Activated naive CD4-positive, alpha-beta T cell treated with anti-CD3 and anti-CD28 coated beads, Interleukin-2, amount 50 U/mL, for 24 hours (primary cell): Measurements from ENCODE around the gene TMEM271.

Experiments used
- H3K27ac Mint-ChIP-seq: one replicate; pipeline ENCODE4 v1.8.0; 2021; ENCODE audit warnings: mild to moderate bottlenecking, mixed read lengths
- H3K27me3 Mint-ChIP-seq: one replicate; pipeline ENCODE4 v1.8.0; 2021; ENCODE audit warnings: mixed read lengths
- H3K36me3 Mint-ChIP-seq: one replicate; pipeline ENCODE4 v1.8.0; 2021; ENCODE audit warnings: mixed read lengths
- H3K4me1 Mint-ChIP-seq: one replicate; pipeline ENCODE4 v1.8.0; 2021; ENCODE audit warnings: mixed read lengths
- H3K4me3 Mint-ChIP-seq: one replicate; pipeline ENCODE4 v1.8.0; 2021; ENCODE audit warnings: mild to moderate bottlenecking, mixed read lengths
- H3K9me3 Mint-ChIP-seq: one replicate; pipeline ENCODE4 v1.8.0; 2021; ENCODE audit warnings: mixed read lengths

TMEM271 gene

DNA sequence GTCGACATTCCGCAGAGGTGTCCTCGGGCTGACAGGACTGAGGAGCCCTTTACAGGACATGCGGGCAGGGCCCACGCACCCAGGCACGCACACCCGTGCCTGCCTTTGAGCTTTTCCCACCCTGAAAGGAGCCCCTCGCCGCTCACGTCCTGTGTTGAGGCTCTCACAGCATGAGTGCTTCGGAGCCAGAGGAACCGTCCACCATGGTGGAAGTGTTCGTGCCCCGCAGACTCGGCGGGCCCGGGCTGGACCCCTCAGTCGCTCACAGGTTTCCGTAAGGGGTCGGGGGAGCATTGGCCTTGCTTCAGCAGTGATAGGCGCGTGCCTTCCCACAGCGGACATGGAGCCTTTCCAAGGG, 40.2 kb downstream of the TMEM271 start:
- H3K27ac Mint-ChIP-seq, result no peak overlapping the region
- H3K4me3 Mint-ChIP-seq, result no peak overlapping the region
- H3K9me3 Mint-ChIP-seq, result no peaks in the 10 kb centered on the region
- H3K36me3 Mint-ChIP-seq, result peaks cover 31% of the 10 kb centered on the region
- H3K4me1 Mint-ChIP-seq, result no peaks in the 10 kb centered on the region
- H3K27me3 Mint-ChIP-seq, result no peaks in the 10 kb centered on the region

DNA sequence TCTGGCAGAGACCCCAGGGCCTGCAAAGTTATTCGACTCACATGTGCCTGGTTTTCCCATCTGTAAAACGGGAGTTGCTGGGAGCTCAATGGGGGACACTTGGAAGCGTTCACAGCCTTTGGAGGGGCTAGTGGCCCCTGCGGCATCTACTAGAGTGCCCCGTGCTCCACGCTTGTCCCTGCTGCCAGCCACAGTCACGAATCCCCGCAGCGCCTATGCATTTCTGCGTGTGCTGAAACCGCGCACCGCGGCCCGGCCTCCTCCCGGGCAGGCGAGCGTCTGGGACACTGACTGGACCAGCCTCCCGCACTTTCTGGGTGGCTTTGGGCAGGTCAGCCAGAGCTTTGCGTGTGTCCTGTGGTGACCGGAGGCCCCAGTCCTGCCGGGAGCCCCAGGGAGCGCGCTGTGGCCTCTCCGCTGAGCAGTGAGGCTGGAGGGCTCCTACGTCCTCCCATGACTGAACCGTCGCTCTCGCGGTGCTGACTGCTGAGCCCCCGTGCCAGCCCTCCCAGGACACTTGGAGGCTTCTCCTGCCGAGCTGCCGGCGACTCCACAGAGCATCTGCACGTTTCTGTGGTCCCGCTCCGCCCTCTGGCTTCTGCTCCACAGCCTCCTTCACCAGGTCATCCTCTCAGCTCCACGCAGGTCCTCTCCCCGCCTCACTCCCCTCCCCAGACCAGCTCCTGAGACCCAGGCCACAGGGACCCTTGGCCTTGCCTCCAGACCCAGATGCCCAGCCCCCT, 40.7 kb downstream of the TMEM271 start:
- H3K4me1 Mint-ChIP-seq, result no peaks in the 10 kb centered on the region
- H3K9me3 Mint-ChIP-seq, result no peaks in the 10 kb centered on the region
- peaks cover 33% of the 10 kb centered on the region for H3K36me3 Mint-ChIP-seq
- no peak overlapping the region for H3K27ac Mint-ChIP-seq
- no peak overlapping the region for H3K4me3 Mint-ChIP-seq
- H3K27me3 Mint-ChIP-seq, result no peaks in the 10 kb centered on the region

DNA sequence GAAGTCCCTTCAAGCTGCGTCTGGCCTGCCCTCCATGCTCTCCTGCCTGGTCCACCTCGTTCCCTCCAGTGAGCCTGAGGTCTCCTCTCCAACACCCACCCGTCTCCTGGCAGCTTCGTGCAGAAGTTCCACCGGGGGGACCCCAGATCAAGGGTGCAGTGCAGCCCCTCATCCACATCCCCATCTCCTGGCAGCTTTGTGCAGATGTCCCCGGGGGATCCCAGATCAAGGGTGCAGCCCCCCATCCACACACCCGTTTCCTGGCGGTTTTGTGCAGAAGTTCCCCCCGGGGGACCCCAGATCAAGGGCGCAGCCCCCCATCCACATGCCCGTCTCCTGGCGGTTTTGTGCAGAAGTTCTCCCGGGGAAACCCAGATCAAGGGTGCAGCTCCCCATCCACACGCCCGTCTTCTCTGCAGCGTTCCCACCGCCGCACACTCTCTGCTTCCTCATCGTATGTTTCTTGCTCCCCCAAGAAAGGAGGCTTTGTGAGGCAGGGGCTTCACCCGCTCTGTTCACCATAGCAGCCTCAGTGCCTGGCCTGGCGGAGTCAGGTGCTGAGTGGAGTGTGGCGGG, 41.4 kb downstream of the TMEM271 start:
- Mint-ChIP-seq H3K4me3 (no peak overlapping the region), H3K27ac (no peak overlapping the region), H3K4me1 (no peaks in the 10 kb centered on the region), H3K36me3 (peaks cover 37% of the 10 kb centered on the region), H3K27me3 (no peaks in the 10 kb centered on the region), H3K9me3 (no peaks in the 10 kb centered on the region)

DNA sequence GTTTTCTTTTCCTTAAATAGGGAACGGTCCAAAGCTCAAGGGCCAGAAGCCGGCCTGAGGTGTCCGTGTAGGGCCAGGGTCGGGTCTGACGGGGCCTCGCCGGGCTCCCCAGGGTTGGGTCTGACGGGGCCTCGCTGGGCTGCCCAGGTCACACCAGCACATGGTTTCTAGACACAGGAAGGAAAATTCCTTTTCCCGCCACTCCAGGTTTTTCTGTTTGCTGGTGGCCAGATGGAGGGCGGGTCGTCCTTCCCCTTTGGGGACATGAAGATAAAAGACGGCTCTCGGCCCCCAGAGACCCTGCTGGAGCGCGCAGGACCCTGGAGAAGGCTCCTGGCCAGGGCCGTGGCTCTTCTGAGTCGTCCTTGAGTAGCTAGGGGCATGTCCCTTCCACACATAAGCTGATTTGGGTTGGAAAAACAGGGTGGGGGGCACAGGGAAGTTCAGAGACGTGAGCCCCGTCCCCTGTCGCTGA, 42.0 kb downstream of the TMEM271 start:
- H3K4me1 Mint-ChIP-seq, result no peaks in the 10 kb centered on the region
- H3K36me3 Mint-ChIP-seq, result peaks cover 36% of the 10 kb centered on the region
- H3K27ac Mint-ChIP-seq, result no peak overlapping the region
- no peaks in the 10 kb centered on the region for H3K9me3 Mint-ChIP-seq
- H3K4me3 Mint-ChIP-seq, result no peak overlapping the region
- H3K27me3 Mint-ChIP-seq, result no peaks in the 10 kb centered on the region

DNA sequence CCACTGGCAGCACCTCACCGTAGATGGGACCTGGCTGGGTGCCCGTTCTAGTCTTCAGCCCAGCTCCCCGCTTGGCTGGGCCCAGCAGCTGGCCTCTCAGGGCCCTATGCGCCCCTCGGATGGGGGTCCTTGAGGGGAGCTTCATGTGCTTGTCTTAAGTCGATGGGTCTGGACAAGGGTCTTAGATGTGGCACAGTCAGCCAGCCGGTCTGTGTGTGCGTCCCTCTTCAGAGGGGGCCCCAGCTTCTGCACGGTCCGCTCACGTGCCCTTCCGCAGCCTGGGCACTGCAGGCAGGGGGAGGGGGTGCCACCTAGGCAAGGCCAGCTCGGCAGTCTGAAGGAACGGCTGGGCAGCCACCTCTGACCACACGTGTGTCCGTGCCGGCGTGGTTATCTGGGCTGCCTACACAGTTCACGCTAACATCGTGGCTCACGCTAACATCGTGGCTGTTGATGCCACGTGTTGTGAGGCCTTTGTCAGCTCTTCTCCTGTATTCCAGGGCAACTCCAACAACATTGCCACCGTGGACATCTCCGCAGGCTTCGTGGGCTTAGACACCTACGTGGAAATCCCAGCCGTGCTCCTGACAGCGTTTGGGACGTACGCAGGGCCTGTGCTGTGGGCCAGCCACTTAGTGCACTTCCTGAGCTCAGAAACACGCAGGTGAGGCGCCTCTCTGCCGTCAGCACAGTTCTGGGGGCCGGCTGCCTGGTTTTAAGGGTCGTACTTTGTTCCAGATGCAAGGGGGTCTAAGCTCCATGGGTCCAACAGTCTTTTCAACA, 42.6 kb downstream of the TMEM271 start:
- Mint-ChIP-seq H3K27ac (no peak overlapping the region), H3K27me3 (no peaks in the 10 kb centered on the region), H3K4me3 (no peak overlapping the region), H3K4me1 (no peaks in the 10 kb centered on the region), H3K9me3 (no peaks in the 10 kb centered on the region), H3K36me3 (peaks cover 34% of the 10 kb centered on the region)

DNA sequence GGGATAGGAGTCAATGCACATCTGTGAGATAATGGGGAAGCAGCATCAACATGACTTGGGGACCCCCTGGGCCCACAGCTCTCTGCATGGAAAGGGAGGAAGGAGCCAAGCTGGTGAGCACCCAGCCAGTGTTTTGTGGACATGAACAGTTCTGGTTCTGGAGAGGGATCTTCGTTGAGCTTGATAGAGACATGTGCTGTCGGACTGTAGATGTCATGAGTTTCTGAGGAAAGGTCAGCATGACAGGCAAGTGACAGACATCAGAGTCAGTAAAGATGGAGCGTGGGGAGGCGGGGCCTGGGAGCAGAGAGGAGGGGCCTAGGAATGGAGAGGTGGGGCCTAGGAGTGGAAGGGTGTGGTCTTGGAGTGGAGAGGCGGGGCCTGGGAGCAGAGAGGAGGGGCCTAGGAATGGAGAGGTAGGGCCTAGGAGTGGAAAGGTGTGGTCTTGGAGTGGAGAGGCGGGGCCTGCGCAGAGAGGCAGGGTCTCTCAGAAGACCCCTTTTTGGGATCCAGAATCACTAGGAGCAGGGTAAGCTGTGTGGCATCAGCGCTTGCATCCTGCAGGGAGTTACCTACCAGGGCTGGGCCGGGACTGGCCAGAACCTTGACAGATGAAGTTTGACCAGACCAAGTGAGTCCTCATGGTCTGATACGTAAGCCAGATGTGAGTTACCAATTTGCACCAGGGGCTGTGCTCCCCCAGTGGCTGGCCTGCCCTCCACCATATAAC, 43.3 kb downstream of the TMEM271 start:
- Mint-ChIP-seq H3K36me3 (peaks cover 30% of the 10 kb centered on the region), H3K9me3 (no peaks in the 10 kb centered on the region), H3K27me3 (no peaks in the 10 kb centered on the region)

DNA sequence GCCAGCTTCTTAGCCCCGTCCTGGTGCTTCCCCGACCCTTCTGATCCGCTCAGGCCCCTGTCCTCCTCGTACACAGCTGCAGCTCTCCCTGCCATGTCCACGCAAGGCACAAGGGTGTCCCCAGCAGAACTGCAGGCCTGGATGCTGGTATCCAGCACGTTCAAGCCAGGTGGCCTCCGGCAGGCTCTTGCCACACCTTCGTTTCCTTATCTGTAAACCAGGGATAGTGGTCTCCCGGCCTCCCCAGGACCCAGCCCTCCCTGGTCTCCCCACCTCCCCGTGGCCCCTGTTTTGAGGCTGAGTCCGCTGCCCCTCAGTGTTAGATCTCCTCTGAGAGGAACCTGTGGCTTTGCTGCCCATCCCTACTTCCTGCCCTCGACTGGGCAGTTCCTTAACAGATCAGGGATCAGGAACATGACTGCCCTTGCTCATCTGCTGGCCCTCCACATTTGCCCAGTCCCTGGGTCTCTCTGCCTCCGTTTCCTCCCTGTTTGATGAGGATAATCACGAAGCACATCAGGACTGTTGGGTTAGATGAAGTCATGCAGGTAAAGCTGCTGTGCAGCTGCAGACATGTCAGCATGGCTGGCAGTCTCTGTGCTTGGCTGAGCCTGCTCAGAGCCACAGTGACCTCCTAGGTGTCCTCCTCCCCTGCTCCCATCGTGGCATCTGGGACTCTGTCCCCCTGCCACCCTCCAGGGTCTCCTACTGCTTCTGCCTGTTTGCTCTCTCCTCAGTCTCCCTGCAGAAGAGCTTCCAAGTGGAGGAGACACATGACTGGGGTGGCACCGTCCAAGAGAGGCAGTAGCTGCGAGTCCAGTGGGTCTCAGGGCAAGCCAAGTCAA, 44.2 kb downstream of the TMEM271 start:
- peaks cover 30% of the 10 kb centered on the region for H3K36me3 Mint-ChIP-seq
- no peaks in the 10 kb centered on the region for H3K4me1 Mint-ChIP-seq
- H3K27ac Mint-ChIP-seq, result no peak overlapping the region
- no peaks in the 10 kb centered on the region for H3K27me3 Mint-ChIP-seq
- H3K4me3 Mint-ChIP-seq, result no peak overlapping the region
- no peaks in the 10 kb centered on the region for H3K9me3 Mint-ChIP-seq

More for the DNA sequence above, 43.3 kb downstream of the TMEM271 start:
- Mint-ChIP-seq H3K4me3 (no peak overlapping the region), H3K27ac (no peak overlapping the region), H3K4me1 (no peaks in the 10 kb centered on the region)

DNA sequence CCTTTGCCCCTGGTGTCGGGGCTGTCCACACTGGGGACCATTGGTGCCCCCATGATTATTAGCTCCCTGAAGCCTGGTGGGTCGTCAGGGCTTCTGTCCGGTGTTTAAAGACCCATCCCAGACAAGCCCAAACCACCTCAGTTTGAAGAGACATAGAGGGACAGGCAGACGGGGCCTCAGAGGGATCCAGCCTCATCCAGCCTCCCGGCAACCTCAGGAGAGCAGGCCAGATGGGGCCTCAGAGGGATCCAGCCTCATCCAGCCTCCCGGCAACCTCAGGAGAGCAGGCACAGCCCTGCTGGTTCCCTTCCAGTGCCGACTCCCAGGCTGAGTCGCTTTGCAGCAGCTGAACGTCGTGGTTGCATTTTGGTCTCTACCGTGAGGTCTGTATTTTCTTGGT, 45.0 kb downstream of the TMEM271 start:
- Mint-ChIP-seq H3K27me3 (no peaks in the 10 kb centered on the region), H3K4me1 (no peaks in the 10 kb centered on the region), H3K27ac (no peak overlapping the region), H3K36me3 (peaks cover 28% of the 10 kb centered on the region), H3K4me3 (no peak overlapping the region), H3K9me3 (no peaks in the 10 kb centered on the region)

DNA sequence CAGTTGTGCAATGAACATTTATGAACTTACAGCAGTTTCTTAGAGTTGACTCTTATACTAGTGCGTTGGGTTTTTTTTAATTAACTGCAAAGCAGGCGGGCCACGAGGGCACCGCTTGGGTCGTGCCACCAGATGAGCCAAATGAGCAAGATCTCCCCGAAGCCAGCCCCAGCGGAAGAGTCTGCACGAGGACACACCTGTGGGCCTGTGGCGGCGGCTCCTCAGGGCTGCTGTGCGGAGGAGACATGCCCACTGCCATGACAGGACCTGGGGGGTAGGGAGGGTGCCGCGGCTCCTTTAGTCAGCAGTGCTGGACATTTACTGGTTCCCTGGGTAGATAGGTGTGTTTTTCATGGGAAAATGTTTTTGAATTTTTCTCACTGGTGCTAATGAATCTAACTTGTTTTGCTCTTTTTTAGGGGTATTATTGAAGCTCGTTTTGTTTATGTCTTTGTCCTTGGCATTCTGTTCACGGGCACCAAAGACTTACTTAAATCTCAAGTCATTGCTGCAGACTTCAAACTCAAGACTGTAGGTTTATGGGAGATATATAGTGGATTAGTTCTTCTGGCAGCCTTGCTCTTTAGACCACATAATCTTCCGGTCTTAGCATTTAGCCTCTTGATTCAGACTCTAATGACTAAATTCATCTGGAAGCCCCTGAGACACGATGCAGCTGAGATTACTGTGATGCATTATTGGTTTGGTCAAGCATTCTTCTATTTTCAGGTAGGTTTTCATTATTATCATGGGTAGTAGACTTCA, 45.9 kb downstream of the TMEM271 start:
- Mint-ChIP-seq H3K9me3 (no peaks in the 10 kb centered on the region), H3K27me3 (no peaks in the 10 kb centered on the region), H3K27ac (no peak overlapping the region), H3K4me1 (no peaks in the 10 kb centered on the region), H3K36me3 (peaks cover 30% of the 10 kb centered on the region), H3K4me3 (no peak overlapping the region)

DNA sequence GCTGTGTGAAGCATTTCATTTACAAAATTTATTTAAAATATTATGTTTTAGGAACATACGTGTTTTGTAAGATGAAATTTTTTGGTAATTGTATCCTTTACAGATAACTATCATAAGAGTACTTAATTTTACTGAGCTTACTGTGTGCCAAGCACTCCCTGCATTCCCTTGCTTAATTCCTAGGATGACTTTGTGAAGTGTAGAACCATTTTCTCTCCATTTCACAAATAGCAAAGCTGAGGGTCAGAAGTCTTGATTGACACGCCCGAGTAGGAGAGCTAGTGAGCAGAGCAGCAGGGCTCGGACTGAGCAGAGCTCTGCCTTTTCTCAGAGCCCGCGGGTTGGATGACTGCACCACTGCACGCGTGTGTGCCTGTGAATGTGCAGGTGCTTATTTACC, 46.5 kb downstream of the TMEM271 start:
- Mint-ChIP-seq H3K9me3 (no peaks in the 10 kb centered on the region), H3K4me3 (no peak overlapping the region), H3K36me3 (peaks cover 31% of the 10 kb centered on the region), H3K4me1 (no peaks in the 10 kb centered on the region), H3K27me3 (no peaks in the 10 kb centered on the region), H3K27ac (no peak overlapping the region)

DNA sequence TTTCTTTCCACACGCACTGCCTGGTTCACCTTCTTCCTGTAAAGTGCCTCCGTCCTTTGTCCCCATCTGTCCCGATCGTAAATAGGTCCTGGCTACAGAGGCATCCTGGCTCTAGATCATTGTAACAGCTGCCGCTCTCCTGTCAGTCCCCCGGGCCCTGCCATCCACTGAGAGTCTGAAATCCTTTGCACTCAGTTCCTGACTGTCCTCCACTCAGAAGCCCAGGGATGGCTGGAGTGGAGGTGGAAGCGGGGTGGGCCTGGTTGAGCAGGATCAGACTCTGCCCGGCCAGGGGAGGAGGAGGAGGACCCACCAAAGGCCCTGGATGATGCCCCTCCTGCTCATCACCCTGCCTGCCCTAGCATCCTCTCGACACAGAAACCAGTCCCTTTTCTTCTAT, 47.3 kb downstream of the TMEM271 start:
- no peak overlapping the region for H3K27ac Mint-ChIP-seq
- H3K36me3 Mint-ChIP-seq, result peaks cover 32% of the 10 kb centered on the region
- H3K4me3 Mint-ChIP-seq, result no peak overlapping the region
- no peaks in the 10 kb centered on the region for H3K4me1 Mint-ChIP-seq
- no peaks in the 10 kb centered on the region for H3K9me3 Mint-ChIP-seq
- H3K27me3 Mint-ChIP-seq, result no peaks in the 10 kb centered on the region

DNA sequence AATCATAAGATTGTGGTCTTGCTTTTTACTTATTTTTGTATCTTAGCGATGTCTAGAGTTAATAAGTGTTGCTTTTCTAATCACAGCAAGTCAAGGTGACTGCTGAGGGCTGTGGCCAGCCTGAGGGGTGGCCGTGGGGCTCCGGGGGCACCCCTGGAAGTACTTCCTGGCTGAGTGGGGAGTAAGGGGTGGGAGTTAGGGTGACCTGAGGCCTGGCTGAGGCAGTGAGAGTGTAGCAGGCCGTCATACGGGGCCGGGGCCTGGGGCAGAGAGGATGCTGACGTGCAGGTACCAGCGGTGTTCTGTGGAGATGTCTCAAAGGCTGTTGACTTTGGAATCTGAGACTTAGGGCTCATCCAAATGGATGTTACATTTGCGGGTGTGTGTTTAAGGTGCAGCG, 47.8 kb downstream of the TMEM271 start:
- H3K4me3 Mint-ChIP-seq, result no peak overlapping the region
- no peak overlapping the region for H3K27ac Mint-ChIP-seq
- no peaks in the 10 kb centered on the region for H3K4me1 Mint-ChIP-seq
- H3K9me3 Mint-ChIP-seq, result no peaks in the 10 kb centered on the region
- peaks cover 34% of the 10 kb centered on the region for H3K36me3 Mint-ChIP-seq
- no peaks in the 10 kb centered on the region for H3K27me3 Mint-ChIP-seq

DNA sequence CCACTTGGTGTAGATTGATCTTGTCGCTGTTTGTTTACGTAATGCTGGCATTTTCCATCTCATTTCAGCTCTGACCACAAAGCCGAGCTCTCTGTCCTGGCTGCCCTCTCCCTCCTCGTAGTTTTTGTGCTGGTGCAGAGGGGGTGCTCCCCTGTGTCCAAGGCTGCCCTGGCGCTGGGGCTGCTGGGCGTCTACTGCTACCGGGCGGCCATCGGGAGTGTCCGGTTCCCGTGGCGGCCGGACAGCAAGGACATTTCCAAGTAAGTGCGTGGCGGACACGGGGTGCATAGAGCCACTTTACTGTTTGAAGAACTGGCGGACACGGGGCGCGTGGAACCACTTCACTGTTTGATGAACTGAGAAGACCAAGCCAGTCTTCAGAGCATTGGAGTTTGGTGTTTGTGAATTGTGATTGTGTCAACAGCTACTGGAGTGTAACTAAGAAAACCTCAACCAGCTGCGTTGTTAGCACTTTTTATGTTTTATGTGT, 49.1 kb downstream of the TMEM271 start:
- Mint-ChIP-seq H3K36me3 (peaks cover 26% of the 10 kb centered on the region), H3K4me1 (no peaks in the 10 kb centered on the region), H3K4me3 (no peak overlapping the region), H3K9me3 (no peaks in the 10 kb centered on the region), H3K27ac (no peak overlapping the region), H3K27me3 (no peaks in the 10 kb centered on the region)

DNA sequence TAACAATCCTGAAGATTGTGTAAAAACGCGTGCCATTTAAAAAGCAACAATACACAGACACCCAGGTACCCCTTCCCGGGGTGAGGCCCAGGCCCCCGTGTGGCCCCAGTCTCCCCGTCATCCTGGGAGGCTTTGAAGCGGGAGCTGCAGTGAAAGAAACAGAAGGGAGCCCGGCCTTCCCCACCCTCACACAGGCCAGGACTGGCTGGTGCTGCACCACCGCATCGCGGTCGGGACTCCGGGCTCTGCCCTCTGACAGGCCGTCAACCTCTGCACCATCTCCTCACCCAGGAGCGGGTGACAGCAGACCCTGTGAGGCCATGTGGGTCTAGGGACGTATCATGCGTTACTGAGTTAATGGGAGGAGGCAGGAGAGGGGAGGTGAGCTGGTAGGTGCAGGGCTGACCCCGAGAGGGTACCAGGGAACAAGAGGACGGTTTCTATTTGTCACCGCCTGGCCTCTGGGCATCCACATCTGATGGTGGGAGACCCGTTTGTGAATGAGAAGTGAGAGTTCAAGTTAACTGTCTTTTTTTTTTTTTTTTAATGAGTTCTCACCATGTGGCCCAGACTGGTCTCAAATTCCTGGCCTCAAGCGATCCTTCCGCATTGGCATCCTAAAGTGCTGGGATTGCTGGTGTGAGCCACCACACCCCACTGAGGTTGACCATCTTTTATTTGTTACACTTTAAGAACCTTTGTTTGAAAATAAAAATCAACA, 49.7 kb downstream of the TMEM271 start:
- H3K4me3 Mint-ChIP-seq, result no peak overlapping the region
- no peak overlapping the region for H3K27ac Mint-ChIP-seq
- peaks cover 27% of the 10 kb centered on the region for H3K36me3 Mint-ChIP-seq
- no peaks in the 10 kb centered on the region for H3K9me3 Mint-ChIP-seq
- H3K4me1 Mint-ChIP-seq, result no peaks in the 10 kb centered on the region
- no peaks in the 10 kb centered on the region for H3K27me3 Mint-ChIP-seq
